ENCODE measurements around the gene DIAPH1.

- TF ChIP-seq CTCF (IDR thresholded peaks at IDR 0.05) (no peak), POLR2A (IDR thresholded peaks at IDR 0.05) (no peak), POLR2AphosphoS5 (IDR thresholded peaks at IDR 0.05) (no peak)
These were observed 59.3 kb downstream of the DIAPH1 start for GRCh38 chr5:141559461-141559860.

Data from breast epithelium (tissue), 3 donors.